Measurements from ENCODE around the gene SNX6.

- no peak for TF ChIP-seq CTCF (IDR thresholded peaks at IDR 0.05; ENCODE audit: poor library complexity)
- no peak for TF ChIP-seq EZH2phosphoT487 (IDR thresholded peaks at IDR 0.05; ENCODE audit: low read depth, severe bottlenecking, unreplicated experiment)
Measured at GRCh38 chr14:34623506-34623905, 6.4 kb downstream of the SNX6 start.
